Measurements from ENCODE around the gene KCNQ4.

DNA sequence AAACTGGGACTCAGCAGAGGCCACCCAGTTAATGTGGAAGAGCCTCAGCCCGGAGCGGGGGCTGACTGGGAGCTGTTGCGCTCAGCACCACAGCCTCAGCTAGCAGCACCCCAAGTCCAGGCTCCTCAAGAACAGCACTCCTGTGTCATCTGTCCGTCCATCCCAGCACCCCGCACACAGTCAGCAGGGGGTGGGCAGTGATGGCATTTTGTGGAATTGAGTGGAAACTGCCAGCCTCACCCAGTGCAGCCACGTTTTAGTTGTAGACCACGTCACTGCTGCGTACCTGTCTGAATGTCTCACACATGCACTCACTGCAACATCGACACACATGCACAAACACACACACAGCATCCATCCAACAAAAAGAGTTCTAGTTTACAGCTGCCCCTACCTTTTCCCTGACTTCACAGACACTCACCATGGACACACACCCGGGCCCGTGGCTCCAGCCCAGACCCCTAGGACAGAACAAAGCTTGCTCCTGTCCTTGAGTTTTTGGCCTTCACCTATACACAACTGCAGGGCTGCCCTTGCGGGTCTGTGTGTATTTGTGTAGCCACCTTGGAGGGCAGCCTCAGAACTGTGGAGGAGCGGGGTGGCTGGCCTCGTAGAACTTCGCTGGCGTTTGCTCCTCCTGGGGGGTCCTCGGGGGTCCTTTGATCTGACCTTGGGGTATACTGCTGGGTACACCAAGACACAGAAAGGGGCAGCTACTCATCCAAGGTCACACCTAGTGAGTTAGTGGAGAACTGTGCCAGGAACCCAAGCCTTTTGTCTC, 5.2 kb downstream of the KCNQ4 start:
- TF ChIP-seq, protein P1, sequence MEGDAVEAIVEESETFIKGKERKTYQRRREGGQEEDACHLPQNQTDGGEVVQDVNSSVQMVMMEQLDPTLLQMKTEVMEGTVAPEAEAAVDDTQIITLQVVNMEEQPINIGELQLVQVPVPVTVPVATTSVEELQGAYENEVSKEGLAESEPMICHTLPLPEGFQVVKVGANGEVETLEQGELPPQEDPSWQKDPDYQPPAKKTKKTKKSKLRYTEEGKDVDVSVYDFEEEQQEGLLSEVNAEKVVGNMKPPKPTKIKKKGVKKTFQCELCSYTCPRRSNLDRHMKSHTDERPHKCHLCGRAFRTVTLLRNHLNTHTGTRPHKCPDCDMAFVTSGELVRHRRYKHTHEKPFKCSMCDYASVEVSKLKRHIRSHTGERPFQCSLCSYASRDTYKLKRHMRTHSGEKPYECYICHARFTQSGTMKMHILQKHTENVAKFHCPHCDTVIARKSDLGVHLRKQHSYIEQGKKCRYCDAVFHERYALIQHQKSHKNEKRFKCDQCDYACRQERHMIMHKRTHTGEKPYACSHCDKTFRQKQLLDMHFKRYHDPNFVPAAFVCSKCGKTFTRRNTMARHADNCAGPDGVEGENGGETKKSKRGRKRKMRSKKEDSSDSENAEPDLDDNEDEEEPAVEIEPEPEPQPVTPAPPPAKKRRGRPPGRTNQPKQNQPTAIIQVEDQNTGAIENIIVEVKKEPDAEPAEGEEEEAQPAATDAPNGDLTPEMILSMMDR (IDR thresholded peaks at IDR 0.05; ENCODE audit: low read depth, low read length, poor library complexity, severe bottlenecking), result no peak
- TF ChIP-seq EZH2phosphoT487 (IDR thresholded peaks at IDR 0.05; ENCODE audit: borderline replicate concordance, low read length), result no peak

All from DOHH2 (cell line).